AG04450 (cell line): Measurements from ENCODE around the gene PARP2. TPM values are rescaled to one million over a fixed set of nuclear protein-coding genes. Genes with fewer than 3 reads are reported as not detected.

Experiments used
- CTCF ChIA-PET: fragments of 300-600, 350-600 bp; formaldehyde crosslinking; extraction: SDS; loops from one replicate; lab custom pipeline; 2022; ENCODE audit warnings: antibody characterized with exemption, inconsistent platforms; lab: Charles Lee
- POLR2A ChIA-PET: fragments of 350-600 bp; formaldehyde crosslinking; extraction: SDS; loops from one replicate; lab custom pipeline; 2021; ENCODE audit warnings: antibody characterized with exemption, inconsistent platforms; lab: Yijun Ruan, JAX
- DNase-seq: peaks from one replicate; pipeline ENCODE4 v3.0.0-alpha.2; 2011; ENCODE audit warnings: low read depth, low spot score
- H3K27ac ChIP-seq: one replicate; pipeline ENCODE4 v1.5.1; 2012; ENCODE audit warnings: low read depth, low read length, control low read depth
- H3K27me3 ChIP-seq: one replicate; pipeline ENCODE4 v1.6.0; 2012; ENCODE audit warnings: low read length; ENCODE audit not compliant: control insufficient read depth, insufficient read depth
- H3K4me3 ChIP-seq: 2 replicates; pipeline ENCODE4 v1.5.1; 2011; ENCODE audit warnings: mild to moderate bottlenecking, low read depth, low read length, control low read depth
- H3K9me3 ChIP-seq: 2 replicates; pipeline ENCODE4 v1.5.1; 2012; ENCODE audit warnings: low read length; ENCODE audit not compliant: control insufficient read depth, insufficient read depth
- CTCF ChIP-seq: IDR thresholded peaks from 2 replicates; pipeline ENCODE4 v1.5.1; 2011; ENCODE audit warnings: low read depth, low read length, control low read depth, inconsistent platforms
- polyA plus RNA-seq: library from polyadenylated mRNA; depleted of rRNA; stranded (reverse); fragments of >200 nt; gene quantifications from 2 replicates; pipeline ENCODE4 v1.2.3, GENCODE V29; 2011; rRNA removed
- small RNA-seq: library from RNA; depleted of rRNA; stranded (forward); fragments of <200 nt; gene quantifications from one replicate; pipeline ENCODE3, GENCODE V24; 2012; ENCODE audit warnings: low read depth; ENCODE audit not compliant: insufficient read length

The PARP2 gene
- polyA plus RNA-seq, 1 experiment = 12.3 TPM

GRCh38 chr14:20397511-20397910 lies 54.1 kb downstream of the PARP2 start:
- Histone ChIP-seq H3K4me3 (no peak overlapping the region), H3K9me3 (no peaks in the 10 kb centered on the region), H3K27ac (no peak overlapping the region), H3K27me3 (no peaks in the 10 kb centered on the region)
- DNase-seq = no peak
- CTCF ChIA-PET = no interaction called here
- no peak for TF ChIP-seq CTCF
- POLR2A ChIA-PET = interaction anchor here (1.3 kb wide), 1 partner anchor 95 kb away, joined by 8 read pairs; no protein-coding TSS in a partner anchor

- ChIA-PET CTCF (no interaction called here), POLR2A (no interaction called here)
- Histone ChIP-seq H3K9me3 (no peaks in the 10 kb centered on the region), H3K27ac (no peak overlapping the region), H3K27me3 (no peaks in the 10 kb centered on the region), H3K4me3 (no peak overlapping the region)
- no peak for DNase-seq
- no peak for TF ChIP-seq CTCF
These were observed 57.1 kb downstream of the PARP2 start for GRCh38 chr14:20400589-20400964.

DNA sequence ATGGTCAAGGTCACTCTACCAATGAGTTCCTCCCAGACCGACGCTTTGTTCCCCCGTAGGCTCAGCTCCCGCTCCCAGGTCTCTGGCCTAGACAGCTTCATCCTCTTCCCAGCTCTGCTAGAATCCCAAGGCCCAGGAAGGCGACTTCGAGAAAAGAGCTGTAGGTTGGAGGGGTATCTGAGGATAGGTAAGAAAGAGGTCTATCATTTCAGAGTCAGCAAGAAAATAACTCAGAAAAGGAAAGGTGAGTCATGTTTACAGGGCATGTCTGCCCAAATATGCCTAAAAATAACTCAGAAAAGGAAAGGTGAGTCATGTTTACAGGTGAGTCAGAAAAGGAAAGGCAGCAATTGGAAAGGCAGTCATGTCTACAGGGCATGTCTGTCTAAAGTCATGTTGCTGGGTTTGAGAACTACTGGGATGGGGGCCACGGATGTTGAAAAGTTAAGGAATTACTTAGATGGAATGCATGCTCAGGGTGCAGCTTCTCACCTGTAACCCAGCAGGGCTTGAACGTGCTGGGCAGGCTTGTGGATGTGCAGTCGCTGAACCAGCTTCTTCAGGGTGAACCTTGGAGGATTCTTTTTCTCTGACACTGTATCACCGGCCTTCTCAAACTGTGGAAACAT lies 57.6 kb downstream of the PARP2 start:
- Histone ChIP-seq H3K27ac (no peak overlapping the region), H3K27me3 (no peaks in the 10 kb centered on the region), H3K9me3 (no peaks in the 10 kb centered on the region), H3K4me3 (no peak overlapping the region)
- no peak for TF ChIP-seq CTCF
- no peak for DNase-seq
- ChIA-PET CTCF (interaction anchor here (1.3 to 7.3 kb wide), 2 partner anchors 14 to 73 kb away, joined by 4 to 49 read pairs; no protein-coding TSS in a partner anchor), POLR2A (no interaction called here)

DNA sequence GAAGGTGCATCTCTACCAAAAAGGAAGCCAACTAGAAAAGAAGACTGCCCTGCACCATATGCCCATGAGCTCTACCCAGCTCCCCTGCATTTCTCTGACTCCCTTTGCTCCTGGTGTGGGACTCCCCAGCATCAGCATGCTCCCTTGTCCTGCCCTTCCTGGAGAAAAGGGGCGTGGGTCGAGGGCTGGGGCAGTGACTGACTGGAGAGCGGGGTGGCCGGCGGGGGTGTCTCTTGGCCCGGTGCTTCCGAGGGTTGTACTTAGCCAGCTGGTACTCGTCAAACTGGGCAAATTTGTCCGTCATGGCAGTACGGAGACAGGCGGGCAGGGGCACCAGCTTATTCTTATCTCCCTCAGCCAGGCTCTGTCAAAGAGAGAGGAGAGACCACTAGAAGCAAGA lies 60.1 kb downstream of the PARP2 start:
- no peaks in the 10 kb centered on the region for H3K9me3 ChIP-seq
- H3K27ac ChIP-seq = no peak overlapping the region
- ChIA-PET POLR2A (no interaction called here), CTCF (interaction anchor here (7.3 kb wide), 1 partner anchor 11 kb away, joined by 49 read pairs; no protein-coding TSS in a partner anchor)
- H3K4me3 ChIP-seq = no peak overlapping the region
- H3K27me3 ChIP-seq = no peaks in the 10 kb centered on the region
- TF ChIP-seq CTCF = no peak
- DNase-seq = no peak

Small RNA genes within 50 kb of the gene (small RNA-seq; reads per million reads assigned to genes)
- gene SNORA79B (not detected), gene SNORD126 (39.3 reads per million, percentile 84 among the genes with 10 or more reads in this experiment)

Other genes with a start within 250 kb of the PARP2 start
- not detected in 2 replicates for gene OR4K17, start 232.9 kb upstream of the PARP2 start, polyA plus RNA-seq
- gene OR4N5, start 204.8 kb upstream of the PARP2 start, polyA plus RNA-seq = not detected in 2 replicates
- gene OR11G2, start 152.7 kb upstream of the PARP2 start, polyA plus RNA-seq = not detected in 2 replicates
- not detected in 2 replicates for gene OR11H6, start 119.9 kb upstream of the PARP2 start, polyA plus RNA-seq
- gene OR11H7, start 114.7 kb upstream of the PARP2 start, polyA plus RNA-seq = not detected in 2 replicates
- gene OR11H4, start 104.3 kb upstream of the PARP2 start, polyA plus RNA-seq = not detected in 2 replicates
- gene TTC5, start 37.7 kb upstream of the PARP2 start, polyA plus RNA-seq = 20.0 and 23.5 TPM in 2 replicates
- gene CCNB1IP1, start 10.4 kb upstream of the PARP2 start, polyA plus RNA-seq = 54.2 and 69.2 TPM in 2 replicates
- gene TEP1, start 69.9 kb downstream of the PARP2 start, polyA plus RNA-seq = 18.6 and 18.8 TPM in 2 replicates
- gene KLHL33, start 92.5 kb downstream of the PARP2 start, polyA plus RNA-seq = 0.06 and 0.09 TPM in 2 replicates
- gene OSGEP, start 111.2 kb downstream of the PARP2 start, polyA plus RNA-seq = 23.6 and 29.2 TPM in 2 replicates
- gene APEX1, start 111.6 kb downstream of the PARP2 start, polyA plus RNA-seq = 240 and 274 TPM in 2 replicates
- gene PIP4P1, start 117.8 kb downstream of the PARP2 start, polyA plus RNA-seq = 24.5 and 29.9 TPM in 2 replicates
- 23.1 and 25.3 TPM in 2 replicates for gene PNP, start 125.8 kb downstream of the PARP2 start, polyA plus RNA-seq
- gene RNASE10, start 161.9 kb downstream of the PARP2 start, polyA plus RNA-seq = not detected in 2 replicates
- not detected in 2 replicates for gene RNASE9, start 217.4 kb downstream of the PARP2 start, polyA plus RNA-seq
- gene RNASE11, start 244.4 kb downstream of the PARP2 start, polyA plus RNA-seq = not detected in 2 replicates
- not detected in 2 replicates for gene RNASE12, start 247.7 kb downstream of the PARP2 start, polyA plus RNA-seq